Skin of body (tissue), 2 donors: Measurements from ENCODE around the gene N4BP3. TPM values are rescaled to one million over a fixed set of nuclear protein-coding genes. Genes with fewer than 3 reads are reported as not detected.
"Not testable (repeated sequence)": the region's sequence is repeated elsewhere in the genome, so short reads cannot be mapped to it uniquely, and the experiment has no call there.

Source experiments
- DNase-seq: peaks from one replicate; lab custom pipeline; 2025; lab: John Stamatoyannopoulos, UW
- total RNA-seq: library from RNA; depleted of rRNA; stranded (reverse); fragments of >200 nt; gene quantifications from one replicate; pipeline ENCODE4 v1.2.3, GENCODE V29; 2014

Gene N4BP3
- total RNA-seq, 1 donor from 2014 or later = 4.6 TPM

GRCh38 chr5:178121391-178122276 is 8.3 kb downstream of the N4BP3 start:
- peak; percentile 83 for DNase-seq

DNA sequence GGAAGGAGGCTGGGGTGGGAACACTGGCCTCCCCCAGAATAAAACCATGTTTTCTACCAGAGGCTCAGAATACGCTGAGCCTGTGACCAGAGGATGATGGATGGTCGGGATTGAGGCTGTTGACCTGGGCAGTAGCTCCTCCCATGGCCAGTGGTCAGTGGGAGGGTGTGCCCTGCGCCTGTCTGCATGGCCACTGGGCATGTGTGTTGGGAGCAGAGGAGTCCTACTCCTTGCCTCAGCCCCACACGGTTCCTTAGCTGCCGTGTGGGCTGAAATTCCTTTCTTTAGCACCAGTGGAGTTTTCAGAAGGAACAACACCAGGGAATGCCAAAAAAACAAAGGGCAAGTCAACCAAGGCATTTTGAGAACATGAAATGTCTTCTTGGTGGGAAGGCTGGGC is 9.0 kb downstream of the N4BP3 start:
- no peak for DNase-seq

DNA sequence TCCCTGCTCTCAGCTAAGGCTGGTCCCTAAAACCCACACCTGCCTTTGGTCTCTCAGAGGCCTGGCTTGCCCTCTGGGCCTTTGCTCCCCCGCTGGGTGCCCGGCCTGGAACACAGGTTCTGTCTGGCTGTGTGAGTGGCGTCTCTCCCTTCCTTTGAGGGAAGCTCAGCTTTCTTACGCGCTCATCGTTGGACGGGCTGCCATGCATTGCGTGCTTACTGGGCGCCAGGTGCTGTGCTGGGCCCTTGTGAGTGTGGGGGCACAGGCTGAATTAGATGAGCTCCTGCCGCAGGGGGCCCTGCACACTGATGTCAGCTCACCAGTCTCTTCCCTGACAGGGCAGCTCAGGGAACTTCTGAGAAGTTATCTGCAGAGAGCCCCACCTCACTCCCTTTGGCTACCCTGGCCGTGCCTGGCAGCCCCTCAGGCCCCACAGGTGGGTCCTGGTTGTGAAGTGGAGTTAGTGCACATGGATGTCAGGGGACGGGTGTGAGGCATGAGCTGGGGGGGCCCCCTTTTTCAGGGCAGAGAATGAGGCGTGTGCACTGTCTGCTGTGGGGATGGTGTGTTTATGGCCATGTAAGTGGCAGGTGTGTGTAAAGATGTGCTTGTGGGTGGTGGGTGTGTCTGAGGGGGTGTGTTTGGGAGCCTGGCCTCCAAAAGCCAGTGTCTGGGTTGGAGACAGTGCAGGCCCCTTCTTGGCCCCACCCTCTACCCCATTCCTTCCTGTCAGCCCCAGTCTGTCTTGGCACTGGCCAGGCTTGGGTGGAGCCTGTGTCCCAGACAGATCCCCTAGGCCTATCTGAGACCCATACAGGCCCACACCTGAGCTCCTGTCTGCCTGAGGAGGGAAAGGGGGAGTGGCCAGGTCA is 10.0 kb downstream of the N4BP3 start:
- DNase-seq = no peak

GRCh38 chr5:178123966-178124925 is 10.9 kb downstream of the N4BP3 start:
- DNase-seq = no peak

GRCh38 chr5:178125253-178125906 is 12.0 kb downstream of the N4BP3 start:
- no peak for DNase-seq

GRCh38 chr5:178126556-178126955 is 13.2 kb downstream of the N4BP3 start:
- no peak for DNase-seq

DNA sequence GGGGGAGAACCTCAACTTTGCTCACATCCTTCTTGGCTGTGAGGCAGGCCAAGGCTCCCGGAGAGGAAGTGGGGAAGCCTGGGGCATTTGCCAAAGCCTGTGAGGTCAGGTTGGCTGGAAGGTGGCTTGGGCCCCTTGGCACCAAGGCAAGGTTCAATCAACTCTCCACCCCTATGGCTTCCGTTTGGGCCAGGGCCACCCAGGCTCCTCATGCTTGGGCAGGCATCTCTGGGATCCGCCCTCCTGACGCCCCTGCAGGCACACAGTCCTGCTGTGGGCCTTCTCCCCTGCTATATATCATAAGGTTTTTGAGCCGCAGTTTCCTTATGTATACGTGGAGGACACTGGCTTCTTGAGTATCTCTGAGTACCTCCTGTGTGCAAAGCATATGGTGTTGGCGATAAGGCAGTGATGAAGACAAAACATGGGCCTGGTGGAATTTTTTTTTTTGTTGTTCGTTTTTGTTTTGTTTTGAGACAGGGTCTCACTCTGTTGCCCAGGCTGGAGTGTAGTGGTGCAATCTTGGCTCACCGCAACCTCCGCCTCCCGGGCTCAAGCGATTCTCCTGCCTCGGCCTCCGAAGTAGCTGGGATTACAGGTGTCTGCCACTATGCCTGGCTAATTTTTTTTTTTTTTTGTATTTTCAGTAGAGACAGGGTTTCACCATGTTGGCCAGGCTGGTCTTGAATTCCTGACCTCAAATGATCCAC is 14.1 kb downstream of the N4BP3 start:
- DNase-seq = not testable (repeated sequence)

DNA sequence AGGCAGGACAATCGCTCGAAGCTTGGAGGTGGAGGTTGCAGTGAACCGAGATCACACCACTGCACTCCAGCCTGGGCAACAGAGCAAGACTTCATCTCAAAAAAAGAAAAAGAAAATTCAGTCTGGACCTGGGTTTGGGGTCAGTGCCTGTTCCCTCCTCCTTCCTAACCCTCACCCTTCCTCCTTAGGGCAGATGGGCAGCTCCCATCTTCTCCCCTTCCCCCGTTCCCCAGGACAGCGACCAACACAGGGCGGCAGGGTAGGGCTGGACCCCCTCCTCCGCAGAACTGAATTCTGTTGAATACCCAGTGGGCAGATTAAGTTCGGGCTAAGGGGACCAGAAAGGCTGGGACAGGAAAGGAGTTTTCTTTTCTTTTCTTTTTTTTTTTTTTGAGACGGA is 16.0 kb downstream of the N4BP3 start:
- DNase-seq = no peak

GRCh38 chr5:178130234-178130575 is 16.9 kb downstream of the N4BP3 start:
- DNase-seq = not testable (repeated sequence)

DNA sequence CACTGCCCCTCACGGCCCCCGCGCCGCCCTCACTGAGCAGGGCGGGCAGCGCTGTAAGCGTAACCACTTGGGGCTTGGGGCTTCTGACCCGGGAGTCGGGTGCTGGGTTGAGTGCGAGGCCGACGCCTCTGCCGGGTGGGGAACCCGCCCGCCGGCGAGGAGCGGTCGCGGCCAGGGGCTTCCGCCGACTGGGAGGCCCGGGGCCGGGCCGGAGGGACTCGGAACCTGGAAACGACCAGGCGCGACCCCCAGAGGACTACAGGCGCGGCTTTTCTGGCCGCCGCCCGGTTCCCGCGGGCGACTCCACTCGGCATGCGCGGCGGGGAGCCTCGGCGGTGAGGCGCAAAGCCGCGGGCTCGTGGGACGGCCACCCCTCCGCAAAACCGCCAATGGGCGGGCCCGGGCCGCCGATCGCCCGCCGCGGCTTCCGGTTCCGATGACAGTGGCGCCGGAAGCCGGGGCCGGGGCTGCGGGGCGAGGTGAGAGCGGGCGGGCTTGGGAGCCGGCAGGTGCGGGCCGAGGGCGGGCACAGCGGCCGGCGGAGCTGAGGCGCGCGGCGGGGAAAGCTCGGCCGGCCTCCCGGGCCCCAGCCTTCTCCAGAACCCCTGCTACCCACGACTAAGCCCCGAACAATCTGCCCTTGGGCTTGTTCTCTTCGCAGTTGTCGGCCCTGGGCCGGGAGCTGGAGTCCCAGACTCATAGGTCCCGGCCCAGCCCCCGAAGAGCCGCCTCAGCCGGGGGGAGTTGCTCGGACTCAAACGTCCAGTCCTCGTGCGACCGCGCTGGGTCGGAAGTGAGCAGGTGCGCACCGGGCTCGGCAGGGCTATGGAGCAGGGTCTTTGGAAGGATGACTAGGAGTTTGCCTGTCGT is 17.5 kb downstream of the N4BP3 start, which contains the start of gene RMND5B:
RMND5B (plus strand) TSS at position 439 of the 870 bp plus-strand sequence. CDS start 7,106 bp downstream, outside the sequence.
- DNase-seq = peak; percentile 55

DNA sequence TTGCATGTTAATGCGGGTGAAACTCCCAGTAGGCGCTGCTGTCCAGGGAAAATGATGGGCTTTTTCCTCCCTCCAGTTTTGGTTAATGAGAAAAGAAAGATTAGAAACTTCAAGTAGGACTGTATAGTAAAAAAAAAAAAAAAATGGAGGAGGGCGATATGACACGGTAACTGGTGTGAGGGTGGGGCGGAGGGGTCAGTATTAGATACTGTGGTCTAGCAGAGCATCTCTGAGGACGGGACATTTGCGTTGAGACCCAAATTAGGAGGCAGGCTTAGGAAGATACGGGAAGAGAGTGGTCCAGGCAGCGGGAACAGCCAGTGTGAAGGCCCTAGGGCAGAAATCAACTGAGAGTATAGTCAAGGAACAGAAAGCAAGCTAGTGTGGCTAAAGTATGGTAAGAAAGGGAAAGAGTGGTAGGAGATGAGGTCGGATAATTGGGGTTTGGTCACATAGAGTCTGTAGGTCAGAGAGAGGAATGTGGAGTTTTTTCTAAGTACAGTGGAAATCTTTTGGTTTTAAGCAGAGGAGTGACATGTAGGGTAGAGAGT is 18.2 kb downstream of the N4BP3 start:
- DNase-seq = no peak

GRCh38 chr5:178136990-178137389 is 23.7 kb downstream of the N4BP3 start:
- no peak for DNase-seq

GRCh38 chr5:178137991-178138390 is 24.7 kb downstream of the N4BP3 start:
- DNase-seq = no peak

DNA sequence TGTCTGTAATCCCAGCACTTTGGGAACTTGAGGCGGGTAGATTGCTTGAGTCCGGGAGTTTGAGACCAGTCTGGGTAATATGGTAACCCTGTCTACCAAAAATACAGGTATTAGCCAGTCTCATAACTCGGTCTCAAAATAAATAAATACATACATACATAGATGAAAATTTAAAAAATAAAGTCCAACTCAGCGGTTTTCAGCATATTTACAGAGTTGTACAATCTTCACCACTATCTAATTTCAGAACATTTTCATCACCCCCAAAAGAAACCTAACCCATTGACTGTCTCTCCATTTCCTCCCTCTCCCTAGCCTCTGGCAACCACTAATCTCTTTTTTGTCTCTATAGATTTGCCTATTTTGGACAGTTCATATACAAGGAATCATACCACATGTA is 28.2 kb downstream of the N4BP3 start:
- DNase-seq = no peak

DNA sequence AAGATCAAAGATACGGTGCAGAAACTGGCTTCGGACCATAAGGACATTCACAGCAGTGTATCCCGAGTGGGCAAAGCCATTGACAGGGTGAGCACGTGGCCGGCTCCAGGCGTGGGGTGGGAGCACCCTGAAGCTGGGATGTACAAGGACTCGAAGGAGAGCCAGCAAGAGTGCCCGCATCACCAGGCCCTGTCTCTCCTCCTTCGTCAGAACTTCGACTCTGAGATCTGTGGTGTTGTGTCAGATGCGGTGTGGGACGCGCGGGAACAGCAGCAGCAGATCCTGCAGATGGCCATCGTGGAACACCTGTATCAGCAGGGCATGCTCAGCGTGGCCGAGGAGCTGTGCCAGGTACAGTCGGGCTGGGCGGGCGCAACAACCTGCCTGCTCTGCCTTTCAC is 29.3 kb downstream of the N4BP3 start:
- no peak for DNase-seq

DNA sequence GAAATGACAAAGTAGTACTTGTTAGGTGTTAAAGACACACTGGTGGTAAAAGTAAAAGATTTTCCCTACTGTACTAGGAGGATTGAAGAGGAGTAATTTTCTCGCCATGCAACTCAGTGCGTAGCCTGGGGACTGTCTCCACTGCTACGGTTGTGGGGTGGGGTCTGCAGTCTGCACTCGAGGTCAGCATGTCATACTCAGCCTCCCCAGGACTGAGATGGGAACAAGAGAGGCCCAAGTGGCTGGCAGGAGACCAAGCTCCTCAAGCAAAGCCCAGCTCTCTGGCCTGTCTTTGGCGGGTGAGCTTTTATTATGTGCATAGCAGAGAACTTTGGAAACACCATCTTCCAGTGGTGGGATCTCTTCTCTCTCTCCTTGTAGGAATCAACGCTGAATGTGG is 29.9 kb downstream of the N4BP3 start:
- no peak for DNase-seq

- no peak for DNase-seq
These were observed 30.6 kb downstream of the N4BP3 start for GRCh38 chr5:178143901-178144300.

- DNase-seq = no peak
These were observed 32.9 kb downstream of the N4BP3 start for GRCh38 chr5:178145965-178146820.
